Sigmoid colon (tissue), 4 donors: ENCODE results near the gene SMURF2.

Experiments used
- CTCF ChIP-seq, 4 experiments: fragments of 450-650 bp in 3 of 4; fragments of 200-600 bp in 1 of 4; IDR thresholded peaks; one replicate each; pipeline ENCODE4 v1.5.1; 2016 to 2019; ENCODE audit warnings: antibody characterized with exemption in 4 of 4, mild to moderate bottlenecking in 3 of 4, moderate library complexity in 2 of 4
- EP300 ChIP-seq, 4 donors: sonication (generic); formaldehyde crosslinking; IDR thresholded peaks; one replicate each; pipeline ENCODE4 v1.6.1; 2017; ENCODE audit warnings: antibody characterized with exemption in 4 of 4
- POLR2AphosphoS5 ChIP-seq, 4 donors: sonication (generic); formaldehyde crosslinking; IDR thresholded peaks; one replicate each; pipeline ENCODE4 v1.6.1; 2017; ENCODE audit warnings: antibody characterized with exemption in 4 of 4

- no peak for TF ChIP-seq CTCF (IDR thresholded peaks at IDR 0.05)
- TF ChIP-seq EP300 (IDR thresholded peaks at IDR 0.05) = no peak
- TF ChIP-seq POLR2AphosphoS5 (IDR thresholded peaks at IDR 0.05) = no peak
Observed at GRCh38 chr17:64630309-64631223, 31.5 kb downstream of the SMURF2 start.
